Measurements from ENCODE around the gene MAP3K14. TPM values are rescaled to one million over a fixed set of nuclear protein-coding genes. Genes with fewer than 3 reads are reported as not detected.

Gene MAP3K14
- total RNA-seq, 4 donors from 2014 or later, result 16.5 to 30.4 (median 24.7) TPM

DNA sequence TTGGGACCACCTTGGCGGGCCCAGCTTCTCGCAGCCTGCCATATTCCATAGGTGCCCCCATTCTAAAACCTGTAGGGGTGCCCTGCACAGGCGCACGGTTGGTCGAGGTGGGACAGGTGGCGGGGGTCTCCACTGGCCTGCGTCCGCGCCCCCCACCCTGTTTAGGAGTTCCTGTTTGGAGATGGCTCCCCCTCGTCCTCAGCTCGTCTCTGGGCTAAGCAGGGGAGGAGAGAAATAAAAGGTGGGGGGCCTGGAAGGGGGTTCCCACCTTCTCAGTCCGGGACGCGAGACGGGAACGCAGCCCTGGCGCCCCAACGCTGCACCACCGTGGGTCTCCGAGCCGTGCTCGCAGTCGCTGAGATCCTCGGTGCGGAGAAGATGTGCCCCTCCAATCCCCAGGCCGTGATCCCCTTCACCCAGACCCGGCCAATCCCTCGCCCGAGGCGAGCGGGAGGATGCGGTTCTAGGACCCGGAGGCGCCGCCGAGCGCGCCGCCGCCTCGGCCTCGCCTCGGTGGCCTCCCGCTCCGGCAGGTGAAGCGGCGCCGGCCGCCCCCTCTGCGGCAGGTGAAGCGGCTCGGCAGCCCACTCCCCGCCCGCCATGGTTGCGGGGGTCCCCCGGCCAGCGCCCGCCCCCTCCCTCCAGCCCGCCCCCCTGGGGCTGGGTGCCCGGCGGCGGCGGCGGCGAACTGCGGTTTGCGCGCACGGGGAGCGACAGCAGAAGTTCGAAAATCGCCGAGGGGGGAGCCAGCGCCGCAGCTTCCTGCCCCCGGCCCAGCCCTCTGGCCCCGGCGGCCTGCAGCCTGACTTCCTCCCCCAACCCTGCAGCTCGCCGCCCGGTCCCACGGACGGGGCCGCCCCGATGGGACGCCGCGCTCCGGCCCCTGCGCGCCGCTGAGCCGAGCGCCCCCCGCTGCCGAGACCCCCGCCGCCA is 95.5 kb downstream of the MAP3K14 start, which contains the start of gene FMNL1:
FMNL1 (plus strand) TSS at position 805 of the 933 bp plus-strand sequence. CDS start 240 bp downstream, outside the sequence.
- DNase-seq, result peak; percentile 65 to 91 (median 81)
- Histone ChIP-seq H3K4me1 (peaks cover 0 to 14% (median 5%) of the 10 kb centered on the region in 4 donors), H3K36me3 (no peaks in the 10 kb centered on the region), H3K4me3 (peak within 1 kb of the TSS; percentile 69 to 97 (median 74)), H3K27ac (peak within 1 kb of the TSS; percentile 73 to 96 (median 86)), H3K9me3 (no peaks in the 10 kb centered on the region), H3K27me3 (peaks cover 0 to 7% of the 10 kb centered on the region in 2 donors)
- TF ChIP-seq POLR2A (IDR thresholded peaks at IDR 0.05), result no peak
- TF ChIP-seq, protein P1, sequence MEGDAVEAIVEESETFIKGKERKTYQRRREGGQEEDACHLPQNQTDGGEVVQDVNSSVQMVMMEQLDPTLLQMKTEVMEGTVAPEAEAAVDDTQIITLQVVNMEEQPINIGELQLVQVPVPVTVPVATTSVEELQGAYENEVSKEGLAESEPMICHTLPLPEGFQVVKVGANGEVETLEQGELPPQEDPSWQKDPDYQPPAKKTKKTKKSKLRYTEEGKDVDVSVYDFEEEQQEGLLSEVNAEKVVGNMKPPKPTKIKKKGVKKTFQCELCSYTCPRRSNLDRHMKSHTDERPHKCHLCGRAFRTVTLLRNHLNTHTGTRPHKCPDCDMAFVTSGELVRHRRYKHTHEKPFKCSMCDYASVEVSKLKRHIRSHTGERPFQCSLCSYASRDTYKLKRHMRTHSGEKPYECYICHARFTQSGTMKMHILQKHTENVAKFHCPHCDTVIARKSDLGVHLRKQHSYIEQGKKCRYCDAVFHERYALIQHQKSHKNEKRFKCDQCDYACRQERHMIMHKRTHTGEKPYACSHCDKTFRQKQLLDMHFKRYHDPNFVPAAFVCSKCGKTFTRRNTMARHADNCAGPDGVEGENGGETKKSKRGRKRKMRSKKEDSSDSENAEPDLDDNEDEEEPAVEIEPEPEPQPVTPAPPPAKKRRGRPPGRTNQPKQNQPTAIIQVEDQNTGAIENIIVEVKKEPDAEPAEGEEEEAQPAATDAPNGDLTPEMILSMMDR (IDR thresholded peaks at IDR 0.05), result no peak

DNA sequence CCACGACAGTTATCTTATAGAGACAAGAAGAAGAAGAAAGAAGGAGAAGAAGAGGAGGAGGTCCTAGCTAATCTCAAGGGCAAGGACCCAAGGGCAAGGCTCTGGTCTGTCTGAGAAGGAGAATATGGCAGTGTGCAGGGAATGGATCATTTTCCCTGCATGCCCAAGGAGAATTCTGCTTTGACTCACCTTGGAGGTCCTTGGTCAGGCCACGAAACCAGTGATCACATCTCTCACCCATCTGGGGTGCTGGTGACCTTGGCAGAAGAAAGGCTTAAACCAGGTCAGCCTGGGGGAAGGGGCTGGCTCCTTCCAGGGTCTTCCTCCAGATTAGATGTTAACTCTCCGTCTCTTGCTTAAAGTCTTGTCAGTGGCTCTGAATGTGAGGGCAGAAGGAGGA is 96.7 kb downstream of the MAP3K14 start:
- no peak for DNase-seq
- Histone ChIP-seq H3K4me3 (no peak overlapping the region), H3K36me3 (no peaks in the 10 kb centered on the region), H3K27ac (peak overlapping the region in 1 of 4 donors; percentile 96), H3K27me3 (peaks cover 0 to 7% of the 10 kb centered on the region in 2 donors), H3K9me3 (no peaks in the 10 kb centered on the region), H3K4me1 (peaks cover 0 to 10% (median 4%) of the 10 kb centered on the region in 4 donors)
- TF ChIP-seq, protein P1 (IDR thresholded peaks at IDR 0.05), result no peak

DNA sequence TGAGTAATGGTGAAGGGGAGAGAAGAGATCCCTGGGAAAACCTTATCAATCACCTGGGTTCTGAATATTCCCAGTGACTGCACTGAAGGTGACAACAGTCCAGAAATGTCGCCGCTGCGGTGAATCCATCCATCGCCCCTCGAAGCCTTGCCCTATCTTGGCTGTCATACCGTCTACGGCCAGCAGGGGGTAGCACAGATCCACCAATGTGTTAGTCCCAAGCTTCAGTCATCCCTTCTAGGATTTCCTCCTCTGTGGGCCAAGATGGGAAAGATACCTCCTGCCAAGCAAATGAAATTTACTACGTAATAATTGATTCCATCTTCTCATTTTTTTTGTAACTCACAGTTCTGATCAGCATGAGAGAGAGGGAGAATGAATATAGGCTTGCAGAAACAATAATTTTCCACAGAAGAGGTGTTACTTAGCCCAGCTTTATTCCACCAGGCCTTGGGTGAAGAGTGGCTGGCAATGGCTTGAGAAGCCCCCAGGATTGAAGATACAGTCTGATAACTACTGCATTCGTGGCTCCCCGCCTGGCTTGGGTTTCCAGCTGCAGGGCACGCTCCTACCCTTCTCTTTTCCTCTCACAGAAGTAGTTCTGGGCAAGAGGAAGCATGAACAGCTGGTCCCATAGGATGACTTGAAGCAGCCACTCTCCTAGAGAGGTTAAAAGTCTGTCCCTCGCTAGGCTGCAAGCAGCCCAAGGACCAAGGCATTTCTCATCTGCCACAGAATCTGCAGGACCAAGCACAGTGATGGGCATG is 97.7 kb downstream of the MAP3K14 start:
- Histone ChIP-seq H3K27me3 (peaks cover 0 to 7% of the 10 kb centered on the region in 2 donors), H3K4me3 (no peak overlapping the region), H3K9me3 (no peaks in the 10 kb centered on the region), H3K27ac (peak overlapping the region in 1 of 4 donors; percentile 19), H3K36me3 (no peaks in the 10 kb centered on the region), H3K4me1 (peaks cover 0 to 10% (median 2%) of the 10 kb centered on the region in 4 donors)
- TF ChIP-seq POLR2A (IDR thresholded peaks at IDR 0.05), result peak in 1 of 2 donors; percentile 12
- TF ChIP-seq, protein P1 (IDR thresholded peaks at IDR 0.05), result peak; percentile 84 to 100 (median 98)
- peak; percentile 88 to 96 (median 93) for DNase-seq

Other genes starting within 250 kb of the MAP3K14 start
- gene PLCD3, start 184.5 kb downstream of the MAP3K14 start, total RNA-seq, result 10 to 100 TPM; 11.6 to 44.4 (median 18.4) TPM
- 100 to 1,000 TPM in 1 of 4 donors, 10 to 100 TPM in 3; 33.8 to 124 (median 76.3) TPM for gene ACBD4, start 181.3 kb downstream of the MAP3K14 start, total RNA-seq
- gene HEXIM1, start 168.5 kb downstream of the MAP3K14 start, total RNA-seq, result 10 to 100 TPM; 24.3 to 41.8 (median 31.7) TPM
- gene HEXIM2, start 155.1 kb downstream of the MAP3K14 start, total RNA-seq, result 10 to 100 TPM in 3 of 4 donors, 1 to 10 TPM in 1; 8.4 to 28.9 (median 11.2) TPM
- 10 to 100 TPM in 3 of 4 donors, 1 to 10 TPM in 1; 9.3 to 45.4 (median 15.8) TPM for gene FMNL1, start 95.1 kb downstream of the MAP3K14 start, total RNA-seq
- gene SPATA32, start 54.9 kb downstream of the MAP3K14 start, total RNA-seq, result not detected
- 100 to 1,000 TPM; 112 to 385 (median 258) TPM for gene ARHGAP27, start 115.8 kb upstream of the MAP3K14 start, total RNA-seq
- 100 to 1,000 TPM in 1 of 4 donors, 10 to 100 TPM in 3; 45.4 to 130 (median 71.7) TPM for gene PLEKHM1, start 173.7 kb upstream of the MAP3K14 start, total RNA-seq

Measured in Peyer's patch (tissue), 4 donors.